LNCaP clone FGC (cell line): ENCODE measurements around the gene REM2.

Source experiments
- DNase-seq: peaks from one replicate; pipeline ENCODE4 v3.0.0-alpha.2; 2011; ENCODE audit warnings: low read depth
- H3K4me3 ChIP-seq: 2 replicates; pipeline ENCODE4 v1.5.1; 2011; ENCODE audit warnings: mild to moderate bottlenecking, low read depth, low read length, control low read depth
- TF ChIP-seq, protein P1 (sequence below): IDR thresholded peaks from 2 replicates; pipeline ENCODE4 v1.5.1; 2012; ENCODE audit warnings: mild to moderate bottlenecking; ENCODE audit not compliant: control insufficient read depth, insufficient read depth; ENCODE audit errors: extremely low read depth

Gene REM2

DNA sequence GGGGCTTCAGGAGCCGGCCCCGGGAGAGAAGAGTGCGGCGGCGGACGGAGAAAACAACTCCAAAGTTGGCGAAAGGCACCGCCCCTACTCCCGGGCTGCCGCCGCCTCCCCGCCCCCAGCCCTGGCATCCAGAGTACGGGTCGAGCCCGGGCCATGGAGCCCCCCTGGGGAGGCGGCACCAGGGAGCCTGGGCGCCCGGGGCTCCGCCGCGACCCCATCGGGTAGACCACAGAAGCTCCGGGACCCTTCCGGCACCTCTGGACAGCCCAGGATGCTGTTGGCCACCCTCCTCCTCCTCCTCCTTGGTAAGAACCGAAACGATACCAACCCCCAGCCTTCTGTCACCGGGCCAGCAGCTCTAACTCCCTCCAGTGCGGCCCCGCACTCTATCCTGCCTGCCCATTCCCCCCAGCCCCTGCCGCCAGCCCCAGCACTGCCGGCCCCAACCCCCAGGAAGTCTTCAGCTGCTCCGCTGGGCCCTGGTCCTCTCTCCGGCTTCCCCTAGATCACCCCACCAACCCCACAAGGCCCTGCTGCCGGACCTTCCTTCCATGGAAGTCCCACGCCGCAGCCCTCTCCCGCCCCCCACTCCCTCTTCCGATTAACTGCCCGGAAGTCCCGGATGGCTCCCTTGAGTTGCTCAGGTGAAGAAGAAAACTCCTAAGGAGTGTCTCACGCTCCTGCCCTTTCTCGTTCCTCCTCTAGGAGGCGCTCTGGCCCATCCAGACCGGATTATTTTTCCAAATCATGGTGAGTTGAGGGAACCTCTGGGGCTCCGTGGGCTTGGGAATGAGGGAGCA, 10.8 kb upstream of the REM2 start:
- TF ChIP-seq, protein P1, sequence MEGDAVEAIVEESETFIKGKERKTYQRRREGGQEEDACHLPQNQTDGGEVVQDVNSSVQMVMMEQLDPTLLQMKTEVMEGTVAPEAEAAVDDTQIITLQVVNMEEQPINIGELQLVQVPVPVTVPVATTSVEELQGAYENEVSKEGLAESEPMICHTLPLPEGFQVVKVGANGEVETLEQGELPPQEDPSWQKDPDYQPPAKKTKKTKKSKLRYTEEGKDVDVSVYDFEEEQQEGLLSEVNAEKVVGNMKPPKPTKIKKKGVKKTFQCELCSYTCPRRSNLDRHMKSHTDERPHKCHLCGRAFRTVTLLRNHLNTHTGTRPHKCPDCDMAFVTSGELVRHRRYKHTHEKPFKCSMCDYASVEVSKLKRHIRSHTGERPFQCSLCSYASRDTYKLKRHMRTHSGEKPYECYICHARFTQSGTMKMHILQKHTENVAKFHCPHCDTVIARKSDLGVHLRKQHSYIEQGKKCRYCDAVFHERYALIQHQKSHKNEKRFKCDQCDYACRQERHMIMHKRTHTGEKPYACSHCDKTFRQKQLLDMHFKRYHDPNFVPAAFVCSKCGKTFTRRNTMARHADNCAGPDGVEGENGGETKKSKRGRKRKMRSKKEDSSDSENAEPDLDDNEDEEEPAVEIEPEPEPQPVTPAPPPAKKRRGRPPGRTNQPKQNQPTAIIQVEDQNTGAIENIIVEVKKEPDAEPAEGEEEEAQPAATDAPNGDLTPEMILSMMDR, result peak; percentile 92
- peak; percentile 60 for DNase-seq
- peak overlapping the region; percentile 92 for H3K4me3 ChIP-seq

DNA sequence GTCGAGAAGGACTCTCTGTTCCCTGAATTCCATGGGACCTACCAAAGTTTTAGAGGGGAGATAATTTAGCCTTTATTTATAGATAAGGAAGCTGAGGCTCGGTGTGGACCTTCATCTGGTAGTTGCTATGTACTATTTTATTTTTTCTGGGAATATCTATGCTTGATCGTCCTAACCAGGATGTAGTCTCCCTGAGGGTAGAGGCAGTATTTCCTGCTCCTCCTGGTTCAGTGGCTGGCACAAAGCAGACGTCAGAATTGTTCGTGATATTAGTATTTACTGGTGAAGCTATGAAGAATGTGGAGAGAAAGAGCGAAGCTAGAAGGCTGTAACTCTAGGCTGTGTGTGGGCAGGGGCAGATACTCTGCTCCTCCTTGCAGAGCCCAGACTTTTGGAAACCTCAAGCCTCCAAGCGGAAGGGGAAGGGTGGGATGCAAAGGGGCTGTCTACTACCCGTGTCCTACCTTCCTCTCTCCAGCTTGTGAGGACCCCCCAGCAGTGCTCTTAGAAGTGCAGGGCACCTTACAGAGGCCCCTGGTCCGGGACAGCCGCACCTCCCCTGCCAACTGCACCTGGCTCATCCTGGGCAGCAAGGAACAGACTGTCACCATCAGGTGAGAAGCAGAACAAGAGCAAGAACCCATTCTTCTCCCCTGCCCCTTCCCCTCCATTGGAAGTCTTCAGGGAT, 10.0 kb upstream of the REM2 start:
- peak overlapping the region; percentile 92 for H3K4me3 ChIP-seq
- DNase-seq, result no peak
- TF ChIP-seq, protein P1, result no peak

DNA sequence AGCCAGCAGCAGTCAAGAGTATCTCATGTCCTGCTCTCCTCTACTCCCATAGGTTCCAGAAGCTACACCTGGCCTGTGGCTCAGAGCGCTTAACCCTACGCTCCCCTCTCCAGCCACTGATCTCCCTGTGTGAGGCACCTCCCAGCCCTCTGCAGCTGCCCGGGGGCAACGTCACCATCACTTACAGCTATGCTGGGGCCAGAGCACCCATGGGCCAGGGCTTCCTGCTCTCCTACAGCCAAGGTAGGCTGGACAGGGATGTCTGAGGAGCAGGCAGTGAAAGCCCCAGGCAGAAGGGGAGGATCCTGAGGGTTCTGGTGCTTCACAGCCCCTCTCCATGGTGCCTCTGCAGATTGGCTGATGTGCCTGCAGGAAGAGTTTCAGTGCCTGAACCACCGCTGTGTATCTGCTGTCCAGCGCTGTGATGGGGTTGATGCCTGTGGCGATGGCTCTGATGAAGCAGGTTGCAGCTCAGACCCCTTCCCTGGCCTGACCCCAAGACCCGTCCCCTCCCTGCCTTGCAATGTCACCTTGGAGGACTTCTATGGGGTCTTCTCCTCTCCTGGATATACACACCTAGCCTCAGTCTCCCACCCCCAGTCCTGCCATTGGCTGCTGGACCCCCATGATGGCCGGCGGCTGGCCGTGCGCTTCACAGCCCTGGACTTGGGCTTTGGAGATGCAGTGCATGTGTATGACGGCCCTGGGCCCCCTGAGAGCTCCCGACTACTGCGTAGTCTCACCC, 7.8 kb upstream of the REM2 start:
- DNase-seq, result no peak
- H3K4me3 ChIP-seq, result no peak overlapping the region
- TF ChIP-seq, protein P1, result no peak

DNA sequence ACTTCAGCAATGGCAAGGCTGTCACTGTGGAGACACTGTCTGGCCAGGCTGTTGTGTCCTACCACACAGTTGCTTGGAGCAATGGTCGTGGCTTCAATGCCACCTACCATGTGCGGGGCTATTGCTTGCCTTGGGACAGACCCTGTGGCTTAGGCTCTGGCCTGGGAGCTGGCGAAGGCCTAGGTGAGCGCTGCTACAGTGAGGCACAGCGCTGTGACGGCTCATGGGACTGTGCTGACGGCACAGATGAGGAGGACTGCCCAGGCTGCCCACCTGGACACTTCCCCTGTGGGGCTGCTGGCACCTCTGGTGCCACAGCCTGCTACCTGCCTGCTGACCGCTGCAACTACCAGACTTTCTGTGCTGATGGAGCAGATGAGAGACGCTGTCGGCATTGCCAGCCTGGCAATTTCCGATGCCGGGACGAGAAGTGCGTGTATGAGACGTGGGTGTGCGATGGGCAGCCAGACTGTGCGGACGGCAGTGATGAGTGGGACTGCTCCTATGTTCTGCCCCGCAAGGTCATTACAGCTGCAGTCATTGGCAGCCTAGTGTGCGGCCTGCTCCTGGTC, 7.2 kb upstream of the REM2 start:
- DNase-seq, result no peak
- no peak overlapping the region for H3K4me3 ChIP-seq
- TF ChIP-seq, protein P1, result no peak

DNA sequence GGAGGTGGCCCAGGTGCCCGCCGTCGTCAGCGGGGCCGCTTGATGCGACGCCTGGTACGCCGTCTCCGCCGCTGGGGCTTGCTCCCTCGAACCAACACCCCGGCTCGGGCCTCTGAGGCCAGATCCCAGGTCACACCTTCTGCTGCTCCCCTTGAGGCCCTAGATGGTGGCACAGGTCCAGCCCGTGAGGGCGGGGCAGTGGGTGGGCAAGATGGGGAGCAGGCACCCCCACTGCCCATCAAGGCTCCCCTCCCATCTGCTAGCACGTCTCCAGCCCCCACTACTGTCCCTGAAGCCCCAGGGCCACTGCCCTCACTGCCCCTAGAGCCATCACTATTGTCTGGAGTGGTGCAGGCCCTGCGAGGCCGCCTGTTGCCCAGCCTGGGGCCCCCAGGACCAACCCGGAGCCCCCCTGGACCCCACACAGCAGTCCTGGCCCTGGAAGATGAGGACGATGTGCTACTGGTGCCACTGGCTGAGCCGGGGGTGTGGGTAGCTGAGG, 6.0 kb upstream of the REM2 start:
- H3K4me3 ChIP-seq, result no peak overlapping the region
- TF ChIP-seq, protein P1, result no peak
- DNase-seq, result no peak
